Dendritic cell treated with granulocyte-macrophage colony-stimulating factor and Interleukin-4, amounts not matched to agents 40 ng/mL and 50 ng/mL, for 4 days (primary cell): ENCODE data around the gene BORCS6.

Source experiments
- H3K27ac Mint-ChIP-seq: one replicate; pipeline ENCODE4 v1.8.0; 2022; ENCODE audit warnings: mild to moderate bottlenecking, mixed read lengths
- H3K27me3 Mint-ChIP-seq: one replicate; pipeline ENCODE4 v1.8.0; 2022; ENCODE audit warnings: mild to moderate bottlenecking, mixed read lengths
- H3K36me3 Mint-ChIP-seq: one replicate; pipeline ENCODE4 v1.8.0; 2022; ENCODE audit warnings: low read depth, mixed read lengths
- H3K4me1 Mint-ChIP-seq: one replicate; pipeline ENCODE4 v1.8.0; 2022; ENCODE audit warnings: low read depth, mixed read lengths
- H3K4me3 Mint-ChIP-seq: one replicate; pipeline ENCODE4 v1.8.0; 2022; ENCODE audit warnings: mild to moderate bottlenecking, moderate library complexity, mixed read lengths
- H3K9me3 Mint-ChIP-seq: one replicate; pipeline ENCODE4 v1.8.0; 2022; ENCODE audit warnings: mixed read lengths
- intact Hi-C: fragments of 100-400 bp; cut with micrococcal nuclease; formaldehyde crosslinking; loops from one replicate; pipeline ENCODE4 v1.15.0; 2022

The BORCS6 gene

DNA sequence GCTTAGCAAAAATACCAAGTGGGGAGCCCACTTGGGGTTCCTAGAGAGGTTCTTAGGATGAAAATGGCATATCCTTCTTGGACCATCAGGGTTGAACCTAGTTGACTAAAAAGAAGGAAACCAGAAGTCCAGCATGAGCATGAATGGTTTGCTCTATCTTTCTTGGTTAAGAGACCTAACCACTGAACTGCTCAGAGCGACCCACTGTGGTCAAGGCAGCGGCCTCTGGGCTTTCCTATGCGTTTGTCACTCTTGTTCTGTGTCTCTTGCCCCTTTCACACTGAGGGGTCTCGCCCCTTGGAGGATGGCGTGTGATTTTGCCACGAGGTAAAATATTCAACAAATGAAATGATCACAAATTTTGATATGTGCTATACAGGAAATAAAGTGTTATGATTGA lies 526 bp upstream of the BORCS6 start:
- Mint-ChIP-seq H3K4me3 (peak overlapping the region; percentile 53), H3K27ac (no peak overlapping the region), H3K9me3 (no peaks in the 10 kb centered on the region), H3K36me3 (no peaks in the 10 kb centered on the region), H3K27me3 (no peaks in the 10 kb centered on the region), H3K4me1 (no peaks in the 10 kb centered on the region)
- intact Hi-C loops = no loop called here

DNA sequence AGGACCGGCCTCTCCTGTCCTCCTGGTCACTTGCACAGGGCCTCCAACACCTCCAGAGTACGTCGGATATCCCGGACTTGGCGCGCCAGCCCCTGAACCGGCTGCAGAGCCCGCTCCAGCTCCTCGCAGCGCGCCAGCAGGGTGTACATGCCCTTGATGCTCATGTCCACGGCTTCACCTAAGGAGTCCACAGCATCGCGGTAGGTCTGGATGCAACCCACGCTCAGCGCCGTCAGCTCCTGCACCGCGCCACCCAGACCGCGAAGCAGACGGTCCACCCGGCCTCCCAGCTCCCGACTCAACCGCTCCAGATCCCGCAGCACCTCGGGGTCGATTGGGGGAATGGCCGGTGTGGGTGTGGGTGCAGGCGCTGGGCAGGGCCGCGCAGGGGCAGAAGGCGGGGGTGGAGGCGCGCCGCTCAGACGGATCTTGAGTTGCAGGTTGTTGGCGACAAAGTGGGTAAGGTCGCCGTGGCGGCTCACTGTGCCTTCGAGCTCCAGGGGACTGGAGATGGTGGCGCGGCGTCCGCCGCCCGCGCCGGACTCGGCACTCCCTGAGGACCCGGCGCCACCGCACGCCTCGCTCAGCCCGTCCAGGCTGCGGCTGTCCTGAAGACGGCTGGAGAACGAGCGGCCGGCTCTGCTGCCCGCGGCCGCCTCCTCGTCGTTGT lies 804 bp downstream of the BORCS6 start:
- no peak overlapping the region for H3K27ac Mint-ChIP-seq
- intact Hi-C loops = loop anchor here (5.0 kb wide), 1 partner anchor 113 kb away; no protein-coding TSS in a partner anchor
- no peaks in the 10 kb centered on the region for H3K27me3 Mint-ChIP-seq
- H3K4me3 Mint-ChIP-seq = no peak overlapping the region
- peaks cover 1% of the 10 kb centered on the region for H3K4me1 Mint-ChIP-seq
- H3K9me3 Mint-ChIP-seq = no peaks in the 10 kb centered on the region
- H3K36me3 Mint-ChIP-seq = no peaks in the 10 kb centered on the region

DNA sequence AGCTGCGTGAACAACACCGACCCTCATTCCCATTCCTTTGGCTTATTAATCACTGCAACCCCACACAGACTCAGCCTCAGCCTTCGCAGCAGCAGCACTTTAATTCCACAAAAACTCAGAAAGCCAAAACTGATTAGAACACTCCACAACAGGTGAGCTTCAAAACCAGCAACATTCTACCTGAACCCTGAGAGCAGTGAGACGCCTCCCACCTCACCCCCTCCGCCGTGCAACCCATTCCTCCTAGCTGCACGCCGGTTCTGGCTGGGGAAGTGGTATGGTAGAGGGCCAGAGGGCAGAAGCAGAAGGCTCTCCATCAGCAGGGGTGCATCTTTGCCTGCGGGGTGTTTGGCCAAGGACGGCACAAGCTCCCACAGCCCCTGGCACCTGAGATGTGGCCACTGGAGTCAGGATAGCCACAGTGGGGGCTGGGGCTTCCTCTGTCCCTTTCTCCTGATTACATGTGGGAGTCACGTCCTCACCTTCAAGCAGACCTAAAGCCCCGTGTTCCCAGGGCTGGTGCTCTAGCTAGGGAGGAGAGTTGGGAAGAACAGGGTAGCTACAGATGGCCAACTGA lies 1.6 kb downstream of the BORCS6 start:
- no peaks in the 10 kb centered on the region for H3K9me3 Mint-ChIP-seq
- H3K4me1 Mint-ChIP-seq = peaks cover 8% of the 10 kb centered on the region
- peaks cover 6% of the 10 kb centered on the region for H3K27me3 Mint-ChIP-seq
- no peaks in the 10 kb centered on the region for H3K36me3 Mint-ChIP-seq
- intact Hi-C loops = loop anchor here (5.0 kb wide), 1 partner anchor 114 kb away; no protein-coding TSS in a partner anchor
- no peak overlapping the region for H3K27ac Mint-ChIP-seq
- no peak overlapping the region for H3K4me3 Mint-ChIP-seq

DNA sequence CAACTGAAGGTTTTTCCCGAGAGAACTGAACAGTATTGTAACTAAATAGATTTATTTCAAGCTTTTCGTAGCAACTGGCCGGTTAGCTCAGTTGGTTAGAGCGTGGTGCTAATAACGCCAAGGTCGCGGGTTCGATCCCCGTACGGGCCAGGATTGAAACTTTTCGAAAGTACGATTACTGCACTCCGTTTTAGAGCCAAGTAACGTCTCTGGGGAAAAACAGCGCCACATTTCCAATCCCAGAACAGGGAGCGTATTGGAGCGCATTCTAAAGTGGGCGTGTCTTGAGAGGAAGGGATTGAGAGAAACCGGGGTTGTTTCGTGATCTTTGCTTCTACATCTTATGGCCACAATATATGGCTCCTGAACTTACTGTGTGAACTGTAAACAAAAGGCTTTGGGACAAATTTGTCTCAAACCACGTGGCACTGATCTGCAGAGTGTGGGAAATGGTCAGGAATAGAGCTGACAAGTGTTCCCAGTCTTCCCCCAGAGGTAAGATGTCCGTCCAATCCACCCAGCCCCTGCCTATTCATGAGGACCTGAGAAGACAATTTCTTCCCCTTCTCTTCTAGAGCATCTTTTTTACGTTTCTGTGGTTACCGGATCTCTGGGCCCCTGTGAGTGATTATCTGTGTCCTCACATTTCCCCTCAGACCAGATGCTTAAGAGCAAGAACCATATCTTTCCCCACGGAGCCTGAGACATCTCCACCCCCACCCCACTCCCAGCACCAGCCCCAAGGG lies 2.3 kb downstream of the BORCS6 start:
- peaks cover 7% of the 10 kb centered on the region for H3K27me3 Mint-ChIP-seq
- no peak overlapping the region for H3K27ac Mint-ChIP-seq
- H3K4me1 Mint-ChIP-seq = peaks cover 8% of the 10 kb centered on the region
- H3K36me3 Mint-ChIP-seq = no peaks in the 10 kb centered on the region
- no peak overlapping the region for H3K4me3 Mint-ChIP-seq
- intact Hi-C loops = loop anchor here (1.0 to 5.0 kb wide), 4 partner anchors 34 to 115 kb away; no protein-coding TSS in a partner anchor
- no peaks in the 10 kb centered on the region for H3K9me3 Mint-ChIP-seq

DNA sequence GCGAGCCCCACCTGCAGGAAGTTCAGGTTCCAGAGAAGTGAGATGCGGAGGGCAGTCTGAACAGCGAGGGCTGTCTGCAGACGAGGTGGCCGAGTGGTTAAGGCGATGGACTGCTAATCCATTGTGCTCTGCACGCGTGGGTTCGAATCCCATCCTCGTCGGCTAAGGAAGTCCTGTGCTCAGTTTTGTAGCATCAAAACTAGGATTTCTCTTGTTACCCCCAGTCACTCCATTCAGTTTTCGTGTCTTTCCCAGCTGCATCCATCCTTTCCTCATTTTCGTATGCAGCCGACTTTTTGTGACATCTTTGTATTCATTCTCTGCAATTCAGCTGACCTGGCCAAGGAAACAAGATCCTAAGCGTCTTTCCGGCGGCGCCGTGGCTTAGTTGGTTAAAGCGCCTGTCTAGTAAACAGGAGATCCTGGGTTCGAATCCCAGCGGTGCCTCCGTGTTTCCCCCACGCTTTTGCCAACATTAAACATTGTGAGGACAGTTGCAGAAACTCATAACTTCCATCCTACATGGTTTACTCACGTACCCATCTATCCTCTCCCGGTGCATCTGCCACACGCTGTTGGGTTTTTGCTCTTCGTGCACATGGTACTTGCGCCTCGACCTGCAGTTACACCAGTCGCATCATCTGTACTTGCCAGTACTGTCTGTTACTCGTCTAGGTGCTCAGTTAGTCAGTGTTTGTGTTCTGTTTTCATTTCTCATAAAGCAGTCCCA lies 3.0 kb downstream of the BORCS6 start:
- Mint-ChIP-seq H3K36me3 (no peaks in the 10 kb centered on the region), H3K27me3 (peaks cover 9% of the 10 kb centered on the region), H3K27ac (no peak overlapping the region), H3K4me3 (no peak overlapping the region), H3K4me1 (peaks cover 8% of the 10 kb centered on the region), H3K9me3 (no peaks in the 10 kb centered on the region)
- intact Hi-C loops = loop anchor here (1.0 to 5.0 kb wide), 4 partner anchors 34 to 115 kb away; no protein-coding TSS in a partner anchor

DNA sequence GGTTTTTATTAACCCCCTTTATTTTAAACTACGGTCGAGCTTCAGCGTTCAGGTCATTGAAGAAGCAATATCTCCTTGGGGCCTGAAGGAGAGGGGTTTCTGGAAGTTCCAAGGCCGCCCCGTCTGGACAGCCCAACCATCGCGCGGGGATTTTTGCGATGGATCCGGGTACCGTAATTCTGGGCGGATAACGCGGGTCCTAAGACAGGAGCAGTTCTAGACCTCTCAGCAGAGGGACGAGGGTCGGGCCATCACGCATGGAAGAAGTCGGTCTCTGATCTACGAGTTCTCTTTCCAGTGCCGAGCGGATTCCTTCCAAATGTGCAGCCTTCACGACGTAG lies 3.6 kb downstream of the BORCS6 start:
- peaks cover 9% of the 10 kb centered on the region for H3K27me3 Mint-ChIP-seq
- no peaks in the 10 kb centered on the region for H3K36me3 Mint-ChIP-seq
- peaks cover 10% of the 10 kb centered on the region for H3K4me1 Mint-ChIP-seq
- no peak overlapping the region for H3K4me3 Mint-ChIP-seq
- no peaks in the 10 kb centered on the region for H3K9me3 Mint-ChIP-seq
- intact Hi-C loops = loop anchor here (2.0 to 5.0 kb wide), 2 partner anchors 48 to 116 kb away; no protein-coding TSS in a partner anchor
- no peak overlapping the region for H3K27ac Mint-ChIP-seq

DNA sequence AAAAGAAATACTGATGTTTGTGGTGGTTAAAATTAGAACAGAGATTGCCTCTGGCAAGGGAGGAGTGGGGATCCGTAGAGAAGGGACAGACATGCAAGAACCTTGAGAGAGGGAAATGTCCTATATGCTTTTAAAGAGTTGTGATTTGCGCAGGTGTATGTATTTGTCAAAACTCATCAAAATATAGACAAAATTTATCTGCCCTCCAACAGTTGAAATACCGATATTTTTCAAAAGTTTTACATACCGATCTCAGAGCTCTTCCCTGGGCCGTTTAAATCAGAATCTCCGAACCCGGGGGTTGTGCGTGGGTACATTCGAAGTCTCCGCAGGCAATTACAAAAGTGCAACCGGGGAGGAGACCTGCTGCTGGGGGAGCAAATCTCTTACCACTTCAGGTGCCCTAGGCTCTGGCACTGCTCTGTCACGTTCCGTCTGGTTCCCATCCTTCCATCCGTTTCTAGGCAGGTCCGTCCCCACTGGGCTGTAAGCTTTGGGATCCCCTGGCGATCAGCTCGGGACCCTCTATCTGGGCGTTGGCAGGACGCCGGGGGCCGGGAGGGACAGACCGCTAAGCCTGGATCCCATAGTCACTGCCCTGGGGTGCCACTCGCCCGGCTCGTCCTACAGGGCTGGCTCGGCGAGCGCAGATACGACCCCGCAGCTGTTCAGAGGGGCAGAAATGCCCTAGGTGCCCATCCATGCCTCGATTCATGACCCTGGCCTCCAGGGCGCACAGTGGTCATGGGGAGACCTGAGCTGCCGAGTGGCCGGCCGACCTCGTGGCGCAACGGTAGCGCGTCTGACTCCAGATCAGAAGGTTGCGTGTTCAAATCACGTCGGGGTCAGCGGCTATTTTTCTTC lies 4.2 kb downstream of the BORCS6 start:
- H3K9me3 Mint-ChIP-seq = no peaks in the 10 kb centered on the region
- no peak overlapping the region for H3K4me3 Mint-ChIP-seq
- H3K4me1 Mint-ChIP-seq = peaks cover 16% of the 10 kb centered on the region
- H3K27ac Mint-ChIP-seq = no peak overlapping the region
- peaks cover 11% of the 10 kb centered on the region for H3K27me3 Mint-ChIP-seq
- no peaks in the 10 kb centered on the region for H3K36me3 Mint-ChIP-seq
- intact Hi-C loops = loop anchor here (2.0 to 5.0 kb wide), 2 partner anchors 47 to 116 kb away; no protein-coding TSS in a partner anchor

DNA sequence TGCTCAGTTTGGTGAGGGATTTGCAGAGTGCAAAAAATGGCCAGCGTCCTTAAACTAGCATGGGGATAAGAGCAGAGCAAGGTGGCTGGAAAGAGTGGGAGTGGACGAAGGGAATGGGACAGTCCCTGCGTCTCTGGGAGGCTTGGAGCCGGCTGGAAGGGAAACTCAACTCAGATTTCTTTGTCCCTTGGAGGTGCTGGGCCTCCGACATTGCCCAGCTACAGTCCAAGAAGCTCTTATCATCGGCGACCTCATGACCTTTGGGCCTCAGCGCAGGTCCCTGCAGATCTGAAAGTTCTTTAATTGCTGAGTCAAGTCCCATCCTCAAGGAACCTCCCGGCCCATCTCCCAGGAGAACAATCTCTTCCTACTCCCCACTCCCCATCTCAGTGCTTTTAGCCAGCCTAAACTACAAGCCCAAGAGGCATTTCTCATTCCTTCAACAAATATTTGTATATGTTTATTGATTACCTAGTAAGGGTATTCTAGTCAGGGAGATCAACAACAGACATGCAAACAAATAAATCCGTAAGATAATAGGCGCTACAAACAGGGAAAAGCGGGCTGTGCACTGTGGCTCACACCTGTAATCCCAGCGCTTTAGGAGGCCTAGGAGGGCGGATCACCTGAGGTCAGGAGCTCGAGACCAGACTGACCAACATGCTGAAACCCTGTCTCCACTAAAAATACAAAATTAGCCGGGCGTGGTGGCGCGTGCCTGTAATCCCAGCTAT lies 12.8 kb downstream of the BORCS6 start:
- peaks cover 52% of the 10 kb centered on the region for H3K4me1 Mint-ChIP-seq
- peaks cover 2% of the 10 kb centered on the region for H3K27me3 Mint-ChIP-seq
- intact Hi-C loops = no loop called here
- H3K36me3 Mint-ChIP-seq = peaks cover 9% of the 10 kb centered on the region
- H3K27ac Mint-ChIP-seq = peak overlapping the region; percentile 96
- H3K4me3 Mint-ChIP-seq = peak overlapping the region; percentile 91
- H3K9me3 Mint-ChIP-seq = no peaks in the 10 kb centered on the region

DNA sequence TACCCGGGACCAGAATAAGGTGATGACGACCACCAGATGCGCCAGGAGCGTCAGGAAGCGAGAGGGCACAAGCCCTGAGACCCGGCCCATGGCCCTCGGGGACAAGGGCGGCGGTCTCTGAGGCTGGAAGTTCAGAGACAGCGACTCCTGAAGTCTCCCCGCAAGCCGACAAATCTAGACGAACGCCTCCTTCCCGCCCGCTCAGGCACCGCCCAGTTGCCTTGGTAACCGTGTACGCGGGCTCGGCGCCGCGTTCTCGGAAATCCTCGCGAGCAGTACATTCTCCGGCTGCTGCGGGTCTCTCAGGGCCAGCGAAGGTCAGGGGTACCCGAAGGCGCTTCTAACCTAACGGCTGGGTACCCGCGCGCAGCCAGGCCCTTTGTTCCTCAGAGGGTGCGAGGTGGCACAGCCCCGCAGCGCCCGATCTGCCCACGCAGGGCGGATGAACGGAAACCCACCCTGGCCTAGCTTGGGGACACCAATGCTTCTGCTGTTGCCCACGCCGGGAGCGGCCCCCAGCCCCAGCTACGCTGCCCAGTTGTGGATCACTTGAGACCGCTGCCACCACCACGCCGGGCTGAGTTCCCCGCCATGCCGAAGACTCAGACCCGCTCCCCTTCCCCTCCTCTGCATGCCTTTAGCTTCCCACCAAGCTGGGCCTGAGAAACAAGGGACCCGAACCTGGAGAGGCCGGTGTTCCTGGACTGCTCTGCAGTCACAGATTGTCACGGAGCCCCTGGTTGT lies 13.6 kb downstream of the BORCS6 start, which contains the start of gene TMEM107:
Gene TMEM107, minus strand, starts transcription at position 184 of the 744 bp plus-strand sequence. Its CDS starts 94 bp downstream, at position 90.
- intact Hi-C loops = no loop called here
- peak within 1 kb of the TSS; percentile 96 for H3K27ac Mint-ChIP-seq
- H3K36me3 Mint-ChIP-seq = peaks cover 9% of the 10 kb centered on the region
- peaks cover 1% of the 10 kb centered on the region for H3K27me3 Mint-ChIP-seq
- H3K4me1 Mint-ChIP-seq = peaks cover 56% of the 10 kb centered on the region
- peak within 1 kb of the TSS; percentile 91 for H3K4me3 Mint-ChIP-seq
- H3K9me3 Mint-ChIP-seq = no peaks in the 10 kb centered on the region

DNA sequence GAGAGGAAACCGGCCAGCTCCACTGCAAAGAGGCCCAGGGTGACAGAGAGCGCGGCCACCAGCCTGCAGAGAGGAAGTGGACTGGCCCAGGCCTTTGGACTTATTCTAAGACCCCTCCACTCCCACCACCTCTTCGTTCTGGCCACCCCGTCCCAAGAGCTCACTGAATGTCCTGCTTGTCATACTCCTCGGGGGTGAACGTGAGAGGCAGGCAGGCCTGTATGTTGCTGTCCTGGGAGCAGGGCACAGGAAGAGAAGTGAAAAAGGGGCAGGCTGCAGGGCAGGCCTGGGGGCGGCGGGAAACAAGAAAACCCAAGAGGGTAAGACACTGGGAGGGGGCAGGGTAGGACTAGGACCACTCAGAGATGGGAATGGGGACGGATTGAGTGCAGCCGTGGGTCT lies 14.2 kb downstream of the BORCS6 start:
- H3K27ac Mint-ChIP-seq = peak overlapping the region; percentile 96
- H3K27me3 Mint-ChIP-seq = no peaks in the 10 kb centered on the region
- peak overlapping the region; percentile 91 for H3K4me3 Mint-ChIP-seq
- H3K36me3 Mint-ChIP-seq = peaks cover 9% of the 10 kb centered on the region
- no peaks in the 10 kb centered on the region for H3K9me3 Mint-ChIP-seq
- intact Hi-C loops = no loop called here
- peaks cover 51% of the 10 kb centered on the region for H3K4me1 Mint-ChIP-seq

DNA sequence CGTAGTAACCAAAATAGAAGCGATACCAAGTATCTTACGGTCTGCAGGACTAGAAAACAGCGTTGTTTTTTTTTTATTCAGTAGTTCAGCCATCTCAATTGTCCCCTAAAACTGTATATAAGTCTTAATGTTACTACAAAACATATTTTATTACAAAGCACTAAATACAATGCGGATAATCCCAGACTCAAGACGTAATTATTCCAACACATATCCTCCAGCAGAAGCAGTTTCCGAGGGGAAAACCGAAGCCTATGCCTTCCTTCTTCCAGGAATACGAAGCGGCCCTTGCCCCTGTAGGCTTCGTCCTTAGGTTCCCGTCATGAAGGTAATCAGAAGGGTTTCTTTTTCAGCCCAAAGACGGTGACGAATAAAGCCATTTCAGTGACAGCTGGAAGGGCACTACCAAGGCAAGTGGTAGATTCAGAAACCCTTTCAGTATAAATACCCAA lies 16.1 kb downstream of the BORCS6 start:
- Mint-ChIP-seq H3K27ac (peak overlapping the region; percentile 96), H3K4me3 (peak overlapping the region; percentile 74), H3K36me3 (peaks cover 9% of the 10 kb centered on the region), H3K27me3 (no peaks in the 10 kb centered on the region), H3K9me3 (no peaks in the 10 kb centered on the region), H3K4me1 (peaks cover 48% of the 10 kb centered on the region)
- intact Hi-C loops = no loop called here
